HEK293 (cell line): Measurements from ENCODE around the gene SPTAN1.

Source experiments
- HOXA7 ChIP-seq: sonication (generic); formaldehyde crosslinking; IDR thresholded peaks from 2 replicates; pipeline ENCODE4 v1.8.1; 2022; ENCODE audit warnings: missing genetic modification reagents, borderline replicate concordance
- KLF8 ChIP-seq: fragments of 450-650 bp; formaldehyde crosslinking; IDR thresholded peaks from 2 replicates; pipeline ENCODE4 v1.5.1; 2016; ENCODE audit warnings: missing biosample characterization, missing genetic modification characterization
- OVOL3 ChIP-seq: fragments of 450-650 bp; formaldehyde crosslinking; IDR thresholded peaks from 2 replicates; pipeline ENCODE4 v1.5.1; 2016; ENCODE audit warnings: missing biosample characterization, missing genetic modification characterization
- RBAK ChIP-seq: fragments of 450-650 bp; formaldehyde crosslinking; IDR thresholded peaks from 2 replicates; pipeline ENCODE4 v1.5.1; 2016; ENCODE audit warnings: missing biosample characterization, missing genetic modification characterization
- ZBTB7A ChIP-seq: fragments of 450-650 bp; formaldehyde crosslinking; IDR thresholded peaks from 2 replicates; pipeline ENCODE4 v1.5.1; 2016; ENCODE audit warnings: low read depth, missing biosample characterization, missing genetic modification characterization
- ZNF169 ChIP-seq: fragments of 450-650 bp; formaldehyde crosslinking; IDR thresholded peaks from 2 replicates; pipeline ENCODE4 v1.5.1; 2016; ENCODE audit warnings: missing biosample characterization, missing genetic modification characterization
- ZNF19 ChIP-seq: fragments of 450-650 bp; formaldehyde crosslinking; IDR thresholded peaks from 2 replicates; pipeline ENCODE4; 2016; ENCODE audit warnings: missing biosample characterization, missing genetic modification characterization, low read depth
- ZNF2 ChIP-seq: fragments of 450-650 bp; formaldehyde crosslinking; IDR thresholded peaks from 2 replicates; pipeline ENCODE4 v1.5.1; 2016; ENCODE audit warnings: missing biosample characterization, missing genetic modification characterization
- ZNF214 ChIP-seq: fragments of 450-650 bp; formaldehyde crosslinking; IDR thresholded peaks from 2 replicates; pipeline ENCODE4 v1.5.1; 2017; ENCODE audit warnings: missing biosample characterization, mild to moderate bottlenecking, missing genetic modification characterization, borderline replicate concordance
- ZNF223 ChIP-seq: fragments of 450-650 bp; formaldehyde crosslinking; IDR thresholded peaks from 2 replicates; pipeline ENCODE4 v1.5.1; 2016; ENCODE audit warnings: missing biosample characterization, missing genetic modification characterization
- ZNF311 ChIP-seq: fragments of 450-650 bp; formaldehyde crosslinking; IDR thresholded peaks from 2 replicates; pipeline ENCODE4 v1.5.1; 2017; ENCODE audit warnings: missing biosample characterization, missing genetic modification characterization, borderline replicate concordance
- ZNF366 ChIP-seq: fragments of 450-650 bp; formaldehyde crosslinking; conservative IDR thresholded peaks from 2 replicates; pipeline ENCODE4 v1.5.1; 2016; ENCODE audit warnings: missing biosample characterization, missing genetic modification characterization
- ZNF404 ChIP-seq: fragments of 450-650 bp; formaldehyde crosslinking; IDR thresholded peaks from 2 replicates; pipeline ENCODE4 v1.5.1; 2017; ENCODE audit warnings: missing biosample characterization, missing genetic modification characterization
- ZNF48 ChIP-seq: fragments of 450-650 bp; formaldehyde crosslinking; IDR thresholded peaks from 2 replicates; pipeline ENCODE4 v1.5.1; 2016; ENCODE audit warnings: missing biosample characterization, missing genetic modification characterization
- ZNF514 ChIP-seq: fragments of 450-650 bp; formaldehyde crosslinking; IDR thresholded peaks from 2 replicates; pipeline ENCODE4 v1.5.1; 2016; ENCODE audit warnings: missing biosample characterization, missing genetic modification characterization
- ZNF530 ChIP-seq: fragments of 450-650 bp; formaldehyde crosslinking; IDR thresholded peaks from 2 replicates; pipeline ENCODE4 v1.5.1; 2016; ENCODE audit warnings: low read depth, missing biosample characterization, missing genetic modification characterization
- ZNF623 ChIP-seq: fragments of 450-650 bp; formaldehyde crosslinking; IDR thresholded peaks from 2 replicates; pipeline ENCODE4 v1.5.1; 2016; ENCODE audit warnings: missing biosample characterization, missing genetic modification characterization
- ZNF629 ChIP-seq: fragments of 450-650 bp; formaldehyde crosslinking; IDR thresholded peaks from 2 replicates; pipeline ENCODE4 v1.5.1; 2017; ENCODE audit warnings: missing biosample characterization, missing genetic modification characterization
- ZNF776 ChIP-seq: fragments of 450-650 bp; formaldehyde crosslinking; IDR thresholded peaks from 2 replicates; pipeline ENCODE4 v1.5.0; 2017; ENCODE audit warnings: missing biosample characterization, missing genetic modification characterization, borderline replicate concordance
- ZNF792 ChIP-seq: fragments of 450-650 bp; formaldehyde crosslinking; IDR thresholded peaks from 2 replicates; pipeline ENCODE4 v1.5.1; 2016; ENCODE audit warnings: missing biosample characterization, missing genetic modification characterization
- ZXDB ChIP-seq: fragments of 450-650 bp; formaldehyde crosslinking; IDR thresholded peaks from 2 replicates; pipeline ENCODE4 v1.5.1; 2016; ENCODE audit warnings: missing biosample characterization, missing genetic modification characterization
- TF ChIP-seq, protein P1 (sequence below): fragments of 450-650 bp; formaldehyde crosslinking; IDR thresholded peaks from 2 replicates; pipeline ENCODE4 v1.5.1; 2016; ENCODE audit warnings: missing biosample characterization, missing genetic modification characterization
- TF ChIP-seq, protein P2 (sequence below): fragments of 450-650 bp; formaldehyde crosslinking; IDR thresholded peaks from 2 replicates; pipeline ENCODE4 v1.5.1; 2017; ENCODE audit warnings: missing biosample characterization, missing genetic modification characterization
- TF ChIP-seq, protein P3 (sequence below): fragments of 450-650 bp; formaldehyde crosslinking; conservative IDR thresholded peaks from 2 replicates; pipeline ENCODE4 v1.5.1; 2016; ENCODE audit warnings: low read depth, missing biosample characterization, missing genetic modification characterization
- TF ChIP-seq, protein P4 (sequence below): fragments of 450-650 bp; formaldehyde crosslinking; IDR thresholded peaks from 2 replicates; pipeline ENCODE4 v1.5.1; 2017; ENCODE audit warnings: missing biosample characterization, missing genetic modification characterization
- TF ChIP-seq, protein P5 (sequence below): fragments of 450-650 bp; formaldehyde crosslinking; IDR thresholded peaks from 2 replicates; pipeline ENCODE4 v1.5.1; 2016; ENCODE audit warnings: missing biosample characterization, missing genetic modification characterization

The SPTAN1 gene

DNA sequence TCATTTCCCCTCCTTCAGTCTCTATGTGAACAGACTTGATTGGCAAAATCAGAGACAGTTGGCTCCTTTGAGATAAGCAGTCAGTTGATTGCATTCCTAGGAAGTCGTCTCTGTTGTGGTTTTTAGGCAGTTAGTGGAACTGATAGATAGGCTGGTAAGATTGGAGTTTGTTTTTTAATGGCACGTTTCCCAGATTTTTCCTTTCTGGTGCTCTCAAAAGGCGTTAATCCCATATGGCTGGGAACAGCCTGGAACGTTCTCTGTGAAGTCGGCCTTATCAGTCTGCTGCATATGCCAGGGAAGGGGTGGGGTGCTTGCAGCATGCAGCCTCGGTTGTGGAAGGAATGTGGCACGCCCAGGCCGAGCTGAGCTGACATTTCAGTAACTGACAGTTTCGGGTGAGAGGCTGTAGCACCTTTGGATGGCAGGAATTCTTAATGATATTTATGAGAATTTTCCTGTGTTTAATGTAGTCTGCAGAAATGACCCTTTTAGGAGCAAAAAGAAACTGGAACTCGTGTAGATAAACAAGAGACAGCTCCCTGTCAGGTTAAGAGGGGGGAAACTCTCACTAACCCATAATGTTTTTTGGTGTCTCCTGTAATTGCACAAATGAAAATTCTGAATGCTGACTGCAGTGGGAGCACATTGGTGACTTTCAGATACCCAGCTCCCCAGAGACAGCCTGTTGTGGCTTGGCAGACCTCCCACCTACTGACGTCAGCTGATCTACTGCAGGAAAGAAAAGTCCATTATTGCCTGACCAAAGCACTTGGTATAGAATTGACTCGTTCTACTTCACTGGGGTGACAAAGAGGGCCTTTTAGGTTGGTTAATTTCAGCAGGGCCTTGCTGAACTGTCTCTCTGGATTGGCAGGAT, 6.3 kb downstream of the SPTAN1 start (continued):
- TF ChIP-seq, protein P1, sequence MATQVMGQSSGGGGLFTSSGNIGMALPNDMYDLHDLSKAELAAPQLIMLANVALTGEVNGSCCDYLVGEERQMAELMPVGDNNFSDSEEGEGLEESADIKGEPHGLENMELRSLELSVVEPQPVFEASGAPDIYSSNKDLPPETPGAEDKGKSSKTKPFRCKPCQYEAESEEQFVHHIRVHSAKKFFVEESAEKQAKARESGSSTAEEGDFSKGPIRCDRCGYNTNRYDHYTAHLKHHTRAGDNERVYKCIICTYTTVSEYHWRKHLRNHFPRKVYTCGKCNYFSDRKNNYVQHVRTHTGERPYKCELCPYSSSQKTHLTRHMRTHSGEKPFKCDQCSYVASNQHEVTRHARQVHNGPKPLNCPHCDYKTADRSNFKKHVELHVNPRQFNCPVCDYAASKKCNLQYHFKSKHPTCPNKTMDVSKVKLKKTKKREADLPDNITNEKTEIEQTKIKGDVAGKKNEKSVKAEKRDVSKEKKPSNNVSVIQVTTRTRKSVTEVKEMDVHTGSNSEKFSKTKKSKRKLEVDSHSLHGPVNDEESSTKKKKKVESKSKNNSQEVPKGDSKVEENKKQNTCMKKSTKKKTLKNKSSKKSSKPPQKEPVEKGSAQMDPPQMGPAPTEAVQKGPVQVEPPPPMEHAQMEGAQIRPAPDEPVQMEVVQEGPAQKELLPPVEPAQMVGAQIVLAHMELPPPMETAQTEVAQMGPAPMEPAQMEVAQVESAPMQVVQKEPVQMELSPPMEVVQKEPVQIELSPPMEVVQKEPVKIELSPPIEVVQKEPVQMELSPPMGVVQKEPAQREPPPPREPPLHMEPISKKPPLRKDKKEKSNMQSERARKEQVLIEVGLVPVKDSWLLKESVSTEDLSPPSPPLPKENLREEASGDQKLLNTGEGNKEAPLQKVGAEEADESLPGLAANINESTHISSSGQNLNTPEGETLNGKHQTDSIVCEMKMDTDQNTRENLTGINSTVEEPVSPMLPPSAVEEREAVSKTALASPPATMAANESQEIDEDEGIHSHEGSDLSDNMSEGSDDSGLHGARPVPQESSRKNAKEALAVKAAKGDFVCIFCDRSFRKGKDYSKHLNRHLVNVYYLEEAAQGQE (tag by site-specific recombination) = no peak
- TF ChIP-seq ZNF776 (tag by site-specific recombination) (no peak), ZNF623 (tag by site-specific recombination) (no peak), ZNF2 (tag by site-specific recombination) (peak; percentile 12; the same call in 1 of the 2 replicates), RBAK (tag by site-specific recombination) (no peak), ZNF792 (no peak), ZNF629 (tag by site-specific recombination) (peak; percentile 75), ZBTB7A (no peak), ZNF530 (no peak), ZXDB (tag by site-specific recombination) (peak; percentile 56), ZNF169 (tag by site-specific recombination) (no peak), OVOL3 (tag by site-specific recombination) (no peak), ZNF223 (no peak), ZNF214 (tag by site-specific recombination) (no peak), ZNF366 (tag by site-specific recombination) (peak; percentile 83), ZNF19 (tag by site-specific recombination) (no peak), HOXA7 (no peak), ZNF311 (no peak), ZNF514 (tag by site-specific recombination) (no peak), KLF8 (peak; percentile 57), ZNF404 (tag by site-specific recombination) (no peak), ZNF48 (no peak)
- TF ChIP-seq, protein P2, sequence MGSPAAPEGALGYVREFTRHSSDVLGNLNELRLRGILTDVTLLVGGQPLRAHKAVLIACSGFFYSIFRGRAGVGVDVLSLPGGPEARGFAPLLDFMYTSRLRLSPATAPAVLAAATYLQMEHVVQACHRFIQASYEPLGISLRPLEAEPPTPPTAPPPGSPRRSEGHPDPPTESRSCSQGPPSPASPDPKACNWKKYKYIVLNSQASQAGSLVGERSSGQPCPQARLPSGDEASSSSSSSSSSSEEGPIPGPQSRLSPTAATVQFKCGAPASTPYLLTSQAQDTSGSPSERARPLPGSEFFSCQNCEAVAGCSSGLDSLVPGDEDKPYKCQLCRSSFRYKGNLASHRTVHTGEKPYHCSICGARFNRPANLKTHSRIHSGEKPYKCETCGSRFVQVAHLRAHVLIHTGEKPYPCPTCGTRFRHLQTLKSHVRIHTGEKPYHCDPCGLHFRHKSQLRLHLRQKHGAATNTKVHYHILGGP (tag by site-specific recombination) = no peak
- TF ChIP-seq, protein P3, sequence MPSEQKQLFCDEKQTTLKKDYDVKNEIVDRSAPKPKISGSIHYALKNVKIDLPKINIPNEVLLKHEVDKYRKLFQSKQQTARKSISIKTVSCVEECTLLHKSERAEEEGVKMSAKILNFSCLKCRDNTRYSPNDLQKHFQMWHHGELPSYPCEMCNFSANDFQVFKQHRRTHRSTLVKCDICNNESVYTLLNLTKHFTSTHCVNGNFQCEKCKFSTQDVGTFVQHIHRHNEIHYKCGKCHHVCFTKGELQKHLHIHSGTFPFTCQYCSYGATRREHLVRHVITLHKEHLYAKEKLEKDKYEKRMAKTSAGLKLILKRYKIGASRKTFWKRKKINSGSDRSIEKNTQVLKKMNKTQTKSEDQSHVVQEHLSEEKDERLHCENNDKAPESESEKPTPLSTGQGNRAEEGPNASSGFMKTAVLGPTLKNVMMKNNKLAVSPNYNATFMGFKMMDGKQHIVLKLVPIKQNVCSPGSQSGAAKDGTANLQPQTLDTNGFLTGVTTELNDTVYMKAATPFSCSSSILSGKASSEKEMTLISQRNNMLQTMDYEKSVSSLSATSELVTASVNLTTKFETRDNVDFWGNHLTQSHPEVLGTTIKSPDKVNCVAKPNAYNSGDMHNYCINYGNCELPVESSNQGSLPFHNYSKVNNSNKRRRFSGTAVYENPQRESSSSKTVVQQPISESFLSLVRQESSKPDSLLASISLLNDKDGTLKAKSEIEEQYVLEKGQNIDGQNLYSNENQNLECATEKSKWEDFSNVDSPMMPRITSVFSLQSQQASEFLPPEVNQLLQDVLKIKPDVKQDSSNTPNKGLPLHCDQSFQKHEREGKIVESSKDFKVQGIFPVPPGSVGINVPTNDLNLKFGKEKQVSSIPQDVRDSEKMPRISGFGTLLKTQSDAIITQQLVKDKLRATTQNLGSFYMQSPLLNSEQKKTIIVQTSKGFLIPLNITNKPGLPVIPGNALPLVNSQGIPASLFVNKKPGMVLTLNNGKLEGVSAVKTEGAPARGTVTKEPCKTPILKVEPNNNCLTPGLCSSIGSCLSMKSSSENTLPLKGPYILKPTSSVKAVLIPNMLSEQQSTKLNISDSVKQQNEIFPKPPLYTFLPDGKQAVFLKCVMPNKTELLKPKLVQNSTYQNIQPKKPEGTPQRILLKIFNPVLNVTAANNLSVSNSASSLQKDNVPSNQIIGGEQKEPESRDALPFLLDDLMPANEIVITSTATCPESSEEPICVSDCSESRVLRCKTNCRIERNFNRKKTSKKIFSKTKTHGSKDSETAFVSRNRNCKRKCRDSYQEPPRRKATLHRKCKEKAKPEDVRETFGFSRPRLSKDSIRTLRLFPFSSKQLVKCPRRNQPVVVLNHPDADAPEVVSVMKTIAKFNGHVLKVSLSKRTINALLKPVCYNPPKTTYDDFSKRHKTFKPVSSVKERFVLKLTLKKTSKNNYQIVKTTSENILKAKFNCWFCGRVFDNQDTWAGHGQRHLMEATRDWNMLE = no peak
- TF ChIP-seq, protein P4, sequence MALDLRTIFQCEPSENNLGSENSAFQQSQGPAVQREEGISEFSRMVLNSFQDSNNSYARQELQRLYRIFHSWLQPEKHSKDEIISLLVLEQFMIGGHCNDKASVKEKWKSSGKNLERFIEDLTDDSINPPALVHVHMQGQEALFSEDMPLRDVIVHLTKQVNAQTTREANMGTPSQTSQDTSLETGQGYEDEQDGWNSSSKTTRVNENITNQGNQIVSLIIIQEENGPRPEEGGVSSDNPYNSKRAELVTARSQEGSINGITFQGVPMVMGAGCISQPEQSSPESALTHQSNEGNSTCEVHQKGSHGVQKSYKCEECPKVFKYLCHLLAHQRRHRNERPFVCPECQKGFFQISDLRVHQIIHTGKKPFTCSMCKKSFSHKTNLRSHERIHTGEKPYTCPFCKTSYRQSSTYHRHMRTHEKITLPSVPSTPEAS (tag by site-specific recombination) = no peak
- TF ChIP-seq, protein P5, sequence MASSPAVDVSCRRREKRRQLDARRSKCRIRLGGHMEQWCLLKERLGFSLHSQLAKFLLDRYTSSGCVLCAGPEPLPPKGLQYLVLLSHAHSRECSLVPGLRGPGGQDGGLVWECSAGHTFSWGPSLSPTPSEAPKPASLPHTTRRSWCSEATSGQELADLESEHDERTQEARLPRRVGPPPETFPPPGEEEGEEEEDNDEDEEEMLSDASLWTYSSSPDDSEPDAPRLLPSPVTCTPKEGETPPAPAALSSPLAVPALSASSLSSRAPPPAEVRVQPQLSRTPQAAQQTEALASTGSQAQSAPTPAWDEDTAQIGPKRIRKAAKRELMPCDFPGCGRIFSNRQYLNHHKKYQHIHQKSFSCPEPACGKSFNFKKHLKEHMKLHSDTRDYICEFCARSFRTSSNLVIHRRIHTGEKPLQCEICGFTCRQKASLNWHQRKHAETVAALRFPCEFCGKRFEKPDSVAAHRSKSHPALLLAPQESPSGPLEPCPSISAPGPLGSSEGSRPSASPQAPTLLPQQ (tag by site-specific recombination) = peak; percentile 33; the same call in 1 of the 2 replicates
